ENCODE measurements around the gene TMEM30B. TPM values are rescaled to one million over a fixed set of nuclear protein-coding genes. Genes with fewer than 3 reads are reported as not detected.
"Not testable (repeated sequence)": the region's sequence is repeated elsewhere in the genome, so short reads cannot be mapped to it uniquely, and the experiment has no call there.

The TMEM30B gene
- total and polyA plus RNA-seq, 12 donors, result 0.15 to 1.9 (median 0.60) TPM

GRCh38 chr14:61246721-61247120, 34.4 kb downstream of the TMEM30B start:
- WGBS, 2 donors, result 81 to 86% methylated on average over 4 of the region's 4 CpGs
- intact Hi-C loops (cut with DNase I), result loop anchor here in 2 of 10 donors (10.0 kb wide), 2 partner anchors 222 to 892 kb away; no protein-coding TSS in a partner anchor
- no peak for DNase-seq
- no peaks in the 10 kb centered on the region for H3K4me1 ChIP-seq
- no peak overlapping the region for H3K27ac ChIP-seq
- no peak for TF ChIP-seq CTCF (IDR thresholded peaks at IDR 0.05)
- H3K36me3 ChIP-seq, result no peaks in the 10 kb centered on the region
- no peak for ATAC-seq
- no peak overlapping the region for H3K4me3 ChIP-seq
- peaks cover 0 to 4% (median 0%) of the 10 kb centered on the region in 7 donors for H3K27me3 ChIP-seq
- peaks cover 0 to under 1% (median 0%) of the 10 kb centered on the region in 11 donors for H3K9me3 ChIP-seq

- DNase-seq, result no peak
- intact Hi-C loops (cut with DNase I), result loop anchor here in 2 of 10 donors (10.0 kb wide), 2 partner anchors 219 to 889 kb away; no protein-coding TSS in a partner anchor
- Histone ChIP-seq H3K9me3 (peaks cover 0 to 19% (median 8%) of the 10 kb centered on the region in 11 donors), H3K4me3 (no peak overlapping the region), H3K4me1 (no peaks in the 10 kb centered on the region), H3K27ac (no peak overlapping the region), H3K36me3 (no peaks in the 10 kb centered on the region), H3K27me3 (peaks cover 0 to 8% (median 0%) of the 10 kb centered on the region in 7 donors)
- no peak for TF ChIP-seq CTCF (IDR thresholded peaks at IDR 0.05)
- ATAC-seq, result no peak
- WGBS, 2 donors, result 79 to 83% methylated on average over 9 of the region's 9 CpGs
Measured at GRCh38 chr14:61244009-61244408, 37.1 kb downstream of the TMEM30B start.

- 68 to 74% methylated on average over 8 of the region's 8 CpGs for WGBS, 2 donors
- Histone ChIP-seq H3K4me1 (no peaks in the 10 kb centered on the region), H3K27ac (no peak overlapping the region), H3K4me3 (no peak overlapping the region), H3K36me3 (no peaks in the 10 kb centered on the region), H3K27me3 (peaks cover 0 to 12% (median 0%) of the 10 kb centered on the region in 7 donors), H3K9me3 (peaks cover 0 to 19% (median 8%) of the 10 kb centered on the region in 11 donors)
- TF ChIP-seq CTCF (IDR thresholded peaks at IDR 0.05), result no peak
- ATAC-seq (no peak), DNase-seq (no peak)
- intact Hi-C loops (cut with DNase I), result loop anchor here in 2 of 10 donors (10.0 kb wide), 2 partner anchors 215 to 885 kb away; no protein-coding TSS in a partner anchor
Measured at GRCh38 chr14:61240206-61240605, 40.9 kb downstream of the TMEM30B start.

- H3K4me1 ChIP-seq; intact Hi-C loops (cut with DNase I); H3K27ac ChIP-seq; DNase-seq; H3K4me3 ChIP-seq; ATAC-seq; H3K36me3 ChIP-seq: not testable (repeated sequence)
- H3K9me3 ChIP-seq, result peaks cover 0 to 19% (median 8%) of the 10 kb centered on the region in 11 donors
- 64% methylated on average over 10 of the region's 10 CpGs for WGBS, 2 donors
- peaks cover 0 to 12% (median 0%) of the 10 kb centered on the region in 7 donors for H3K27me3 ChIP-seq
Measured at GRCh38 chr14:61239285-61239684, 41.9 kb downstream of the TMEM30B start.

GRCh38 chr14:61238611-61239245, 42.4 kb downstream of the TMEM30B start:
- ATAC-seq (no peak), DNase-seq (no peak)
- Histone ChIP-seq H3K4me1 (no peaks in the 10 kb centered on the region), H3K36me3 (no peaks in the 10 kb centered on the region), H3K27ac (no peak overlapping the region), H3K4me3 (no peak overlapping the region), H3K9me3 (peaks cover 0 to 19% (median 8%) of the 10 kb centered on the region in 11 donors), H3K27me3 (peaks cover 0 to 12% (median 0%) of the 10 kb centered on the region in 7 donors)
- intact Hi-C loops (cut with DNase I), result no loop called here
- 49 to 52% methylated on average over 7 of the region's 7 CpGs for WGBS, 2 donors
- no peak for TF ChIP-seq CTCF (IDR thresholded peaks at IDR 0.05)
